Measurements from ENCODE around the gene CHMP6. TPM values are rescaled to one million over a fixed set of nuclear protein-coding genes. Genes with fewer than 3 reads are reported as not detected.

Gene CHMP6
- total RNA-seq, 1 experiment from 2014 or later = 17.4 TPM

DNA sequence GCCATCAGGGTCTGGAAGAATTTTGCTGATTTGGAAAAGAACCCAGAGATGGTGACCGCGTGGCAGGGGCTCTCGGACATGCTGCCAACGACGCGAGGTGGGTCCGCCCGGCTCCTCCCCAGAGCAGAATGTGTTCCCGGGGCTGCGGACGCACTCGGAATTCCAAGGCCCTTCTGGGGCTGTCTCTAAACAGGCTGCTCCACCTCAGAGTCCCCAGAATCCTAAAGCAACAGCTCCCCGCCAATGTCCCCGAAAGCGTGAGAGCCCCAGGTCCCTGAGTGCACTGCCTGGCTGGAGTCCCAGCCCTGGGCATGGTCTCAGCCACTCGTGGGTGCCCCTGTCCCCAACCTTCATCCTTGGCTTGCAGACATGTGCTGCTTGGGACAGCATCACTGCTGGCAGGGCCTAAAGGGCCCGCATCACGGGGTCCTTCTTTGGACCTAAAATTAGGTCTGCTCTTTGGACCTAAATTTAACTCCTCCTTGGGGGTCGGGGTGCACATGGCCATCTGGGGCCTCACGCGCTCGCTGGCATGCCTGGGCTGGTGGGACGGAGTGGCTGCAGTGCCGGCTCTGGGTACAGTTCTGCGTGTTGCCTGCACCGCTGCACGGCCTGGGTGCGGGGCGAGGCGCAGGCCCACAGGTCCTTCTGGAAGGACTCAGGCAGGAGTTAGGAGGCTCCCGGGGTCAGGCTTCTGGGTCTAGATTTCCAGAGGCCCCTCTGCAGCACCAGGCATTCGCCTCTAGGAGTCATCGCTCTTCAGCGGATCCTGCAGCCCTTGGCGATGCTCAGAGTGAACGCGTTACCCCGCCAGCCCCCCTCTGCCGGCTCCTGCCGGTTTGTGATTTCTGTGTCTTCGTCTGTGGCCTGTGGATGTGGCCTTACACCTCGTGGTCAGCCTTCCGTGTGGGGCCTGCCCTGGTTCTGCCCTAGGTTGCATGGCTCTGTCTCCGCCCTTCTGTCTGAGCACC lies 41.9 kb upstream of the CHMP6 start:
- Histone ChIP-seq H3K79me2 (ENCODE audit: low read depth) (no peaks in the 10 kb centered on the region), H3K36me3 (ENCODE audit: low read depth) (no peaks in the 10 kb centered on the region), H3K4me3 (no peak overlapping the region), H3K9me2 (ENCODE audit: insufficient read depth) (no peaks in the 10 kb centered on the region), H4K20me1 (ENCODE audit: insufficient read depth) (no peaks in the 10 kb centered on the region), H3K27ac (no peak overlapping the region), H3K4me1 (replicated peaks; ENCODE audit: insufficient read depth) (no peaks in the 10 kb centered on the region), H2AFZ (no peak overlapping the region), H3F3A (ENCODE audit: insufficient read depth, low read depth) (no peaks in the 10 kb centered on the region), H3K9me3 (ENCODE audit: insufficient read depth, low read depth) (no peaks in the 10 kb centered on the region), H3K27me3 (ENCODE audit: insufficient read depth, low read depth) (no peaks in the 10 kb centered on the region), H3K4me2 (no peak overlapping the region)
- no peak for TF ChIP-seq EZH2 (IDR thresholded peaks at IDR 0.05; ENCODE audit: low read depth)
- no peak for TF ChIP-seq CTCF (conservative IDR thresholded peaks at IDR 0.05)
- POLR2A ChIA-PET (ENCODE audit: unreplicated experiment) = no interaction called here
- BruUV-seq (replicated peaks) = no TSS peak
- intact Hi-C loops (cut with micrococcal nuclease; ENCODE audit: unreplicated experiment) = no loop called here
- no peak for DNase-seq
- CTCF ChIA-PET = no interaction called here

GRCh38 chr17:80950466-80951120 lies 41.0 kb upstream of the CHMP6 start:
- ChIA-PET POLR2A (ENCODE audit: unreplicated experiment) (no interaction called here), CTCF (no interaction called here)
- intact Hi-C loops (cut with micrococcal nuclease; ENCODE audit: unreplicated experiment) = no loop called here

More at GRCh38 chr17:80950466-80951120, 41.0 kb upstream of the CHMP6 start:
- H3K4me1 ChIP-seq (replicated peaks; ENCODE audit: insufficient read depth) = no peaks in the 10 kb centered on the region
- no peaks in the 10 kb centered on the region for H3K79me2 ChIP-seq (ENCODE audit: low read depth)
- no peak overlapping the region for H3K27ac ChIP-seq
- no peaks in the 10 kb centered on the region for H3K9me3 ChIP-seq (ENCODE audit: insufficient read depth, low read depth)
- H2AFZ ChIP-seq = no peak overlapping the region
- H3F3A ChIP-seq (ENCODE audit: insufficient read depth, low read depth) = no peaks in the 10 kb centered on the region
- no peaks in the 10 kb centered on the region for H3K9me2 ChIP-seq (ENCODE audit: insufficient read depth)
- H4K20me1 ChIP-seq (ENCODE audit: insufficient read depth) = no peaks in the 10 kb centered on the region
- H3K27me3 ChIP-seq (ENCODE audit: insufficient read depth, low read depth) = no peaks in the 10 kb centered on the region
- no peak overlapping the region for H3K4me3 ChIP-seq
- H3K4me2 ChIP-seq = no peak overlapping the region
- no peak for DNase-seq
- no peaks in the 10 kb centered on the region for H3K36me3 ChIP-seq (ENCODE audit: low read depth)
- BruUV-seq (replicated peaks) = no TSS peak
- TF ChIP-seq CTCF (conservative IDR thresholded peaks at IDR 0.05) = no peak
- no peak for TF ChIP-seq EZH2 (IDR thresholded peaks at IDR 0.05; ENCODE audit: low read depth)

Data from PC-9 (cell line).